ENCODE results near the gene BRIP1. TPM values are rescaled to one million over a fixed set of nuclear protein-coding genes. Genes with fewer than 3 reads are reported as not detected.

The BRIP1 gene
- total RNA-seq, 1 experiment from 2014 or later = 20.2 TPM

DNA sequence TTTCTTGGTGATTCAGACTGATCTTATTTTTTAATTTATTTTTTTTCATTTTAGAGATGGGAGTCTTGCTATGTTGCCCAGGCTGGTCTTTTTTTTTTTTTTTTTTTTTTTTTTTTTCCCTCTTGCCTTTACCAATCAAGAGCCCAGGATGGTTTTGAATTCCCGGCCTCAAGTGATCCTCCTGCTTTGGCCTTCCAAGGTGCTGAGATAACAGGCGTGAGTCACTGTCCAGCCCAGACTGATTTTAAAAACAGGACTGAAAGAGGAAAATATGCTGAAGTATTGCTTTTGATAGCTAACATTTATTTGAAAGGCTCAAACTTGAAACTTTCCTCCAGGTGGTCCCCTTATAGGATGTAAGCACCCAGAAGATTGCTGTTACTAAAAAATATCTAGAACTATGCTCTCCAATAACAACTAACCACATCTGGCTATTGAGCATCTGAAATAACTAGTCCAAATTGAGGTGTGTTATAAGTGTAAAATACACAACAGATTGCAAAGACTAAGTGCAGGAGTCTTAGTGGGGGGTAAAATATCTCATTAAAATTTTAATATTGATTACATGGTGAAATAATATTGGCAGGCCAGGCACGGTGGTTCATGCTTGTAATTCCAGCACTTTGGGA, 15.8 kb upstream of the BRIP1 start:
- Histone ChIP-seq H3K4ac (ENCODE audit: low read depth, low read length) (no peak overlapping the region), H2BK15ac (ENCODE audit: low read depth, low read length) (no peak overlapping the region)
- no peaks in the 10 kb centered on the region for H3K9me3 Mint-ChIP-seq

More for the DNA sequence above, 15.8 kb upstream of the BRIP1 start:
- H3T11ph ChIP-seq (ENCODE audit: low read length) = no peak overlapping the region
- peaks cover 0 to 32% (median 25%) of the 10 kb centered on the region in 3 experiments; a peak in 6 of 7 replicates for H3K36me3 Mint-ChIP-seq (ENCODE audit: insufficient read depth in 1 of 3, low read depth in 3 of 3)
- no peak overlapping the region for H3K23ac ChIP-seq (ENCODE audit: insufficient read length, low read depth, low read length)
- H4K5ac ChIP-seq (ENCODE audit: insufficient read length, low read depth, low read length) = no peak overlapping the region
- no peaks in the 10 kb centered on the region for H3K79me1 ChIP-seq (ENCODE audit: insufficient read depth, low read depth, low read length, poor library complexity, severe bottlenecking)
- no peak overlapping the region for H3K9ac ChIP-seq (ENCODE audit: extremely low read depth, insufficient read length, low read length)
- no peaks in the 10 kb centered on the region for H3K4me1 ChIP-seq (ENCODE audit: insufficient read depth, low read length)
- H3K4me3 Mint-ChIP-seq = no peak overlapping the region
- H2BK12ac ChIP-seq (ENCODE audit: insufficient read length, low read depth, low read length) = no peak overlapping the region
- H3K4me2 ChIP-seq (ENCODE audit: insufficient read depth, insufficient read length, low read length) = no peak overlapping the region
- no peak overlapping the region for H3K27ac ChIP-seq (ENCODE audit: insufficient read length, low read depth, low read length)
- no peak overlapping the region for H4K91ac ChIP-seq (ENCODE audit: insufficient read length, low read depth, low read length)
- H3K9me3 ChIP-seq (ENCODE audit: control insufficient read depth, low read depth, low read length) = no peaks in the 10 kb centered on the region
- H4K20me1 ChIP-seq (ENCODE audit: control insufficient read depth, insufficient read depth, insufficient read length) = no peaks in the 10 kb centered on the region
- TF ChIP-seq, protein P1, sequence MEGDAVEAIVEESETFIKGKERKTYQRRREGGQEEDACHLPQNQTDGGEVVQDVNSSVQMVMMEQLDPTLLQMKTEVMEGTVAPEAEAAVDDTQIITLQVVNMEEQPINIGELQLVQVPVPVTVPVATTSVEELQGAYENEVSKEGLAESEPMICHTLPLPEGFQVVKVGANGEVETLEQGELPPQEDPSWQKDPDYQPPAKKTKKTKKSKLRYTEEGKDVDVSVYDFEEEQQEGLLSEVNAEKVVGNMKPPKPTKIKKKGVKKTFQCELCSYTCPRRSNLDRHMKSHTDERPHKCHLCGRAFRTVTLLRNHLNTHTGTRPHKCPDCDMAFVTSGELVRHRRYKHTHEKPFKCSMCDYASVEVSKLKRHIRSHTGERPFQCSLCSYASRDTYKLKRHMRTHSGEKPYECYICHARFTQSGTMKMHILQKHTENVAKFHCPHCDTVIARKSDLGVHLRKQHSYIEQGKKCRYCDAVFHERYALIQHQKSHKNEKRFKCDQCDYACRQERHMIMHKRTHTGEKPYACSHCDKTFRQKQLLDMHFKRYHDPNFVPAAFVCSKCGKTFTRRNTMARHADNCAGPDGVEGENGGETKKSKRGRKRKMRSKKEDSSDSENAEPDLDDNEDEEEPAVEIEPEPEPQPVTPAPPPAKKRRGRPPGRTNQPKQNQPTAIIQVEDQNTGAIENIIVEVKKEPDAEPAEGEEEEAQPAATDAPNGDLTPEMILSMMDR (conservative IDR thresholded peaks at IDR 0.05) = no peak
- no peak overlapping the region for H2AFZ ChIP-seq (ENCODE audit: low read length)
- H3K23me2 ChIP-seq (ENCODE audit: insufficient read length, low read depth, low read length, poor library complexity, severe bottlenecking) = no peaks in the 10 kb centered on the region
- H3K27ac Mint-ChIP-seq = no peak overlapping the region
- H3K4me1 Mint-ChIP-seq = no peaks in the 10 kb centered on the region
- no CpG with 5 or more reads among the region's 3 CpGs for WGBS (ENCODE audit: extremely low coverage, insufficient read length, low lambda C conversion rate)
- H4K8ac ChIP-seq (replicated peaks; ENCODE audit: insufficient read length, low read depth, low read length) = no peak overlapping the region
- H3K27me3 ChIP-seq (ENCODE audit: insufficient read depth, low read length) = no peaks in the 10 kb centered on the region
- H2BK20ac ChIP-seq (ENCODE audit: low read depth, low read length, poor library complexity, severe bottlenecking) = no peak overlapping the region
- H3K27me3 Mint-ChIP-seq (ENCODE audit: low read depth) = no peaks in the 10 kb centered on the region
- H2BK5ac ChIP-seq (ENCODE audit: insufficient read length, low read length) = no peak overlapping the region
- no peak overlapping the region for H2BK120ac ChIP-seq (ENCODE audit: low read depth, low read length, poor library complexity, severe bottlenecking)
- no peak overlapping the region for H2AK5ac ChIP-seq (ENCODE audit: insufficient read length, low read length)
- H3K18ac ChIP-seq (ENCODE audit: insufficient read length, low read depth, low read length) = no peak overlapping the region
- H3K56ac ChIP-seq (ENCODE audit: insufficient read length, low read depth, low read length) = no peak overlapping the region
- no peak for DNase-seq
- H3K79me2 ChIP-seq (ENCODE audit: insufficient read depth, low read length) = no peaks in the 10 kb centered on the region
- no peak overlapping the region for H3K14ac ChIP-seq (ENCODE audit: insufficient read depth, low read length)
